ENCODE results near the gene CDC42EP3.

CDC42EP3 gene

GRCh38 chr2:37619230-37619958, 52.0 kb downstream of the CDC42EP3 start:
- TF ChIP-seq EZH2phosphoT487 (IDR thresholded peaks at IDR 0.05; ENCODE audit: low read length) (no peak), EZH2 (optimal IDR thresholded peaks at IDR 0.05; ENCODE audit: low read depth, low read length) (no peak), CTCF (IDR thresholded peaks at IDR 0.05; ENCODE audit: low read length) (no peak)
- H4K20me1 ChIP-seq (ENCODE audit: insufficient read depth, low read length), result no peaks in the 10 kb centered on the region
- no peaks in the 10 kb centered on the region for H3K9me2 ChIP-seq (replicated peaks; ENCODE audit: insufficient read depth, low read length)
- peaks cover 20% of the 10 kb centered on the region for H3F3A ChIP-seq (ENCODE audit: insufficient read depth, low read length)
- no peak overlapping the region for H3K4me3 ChIP-seq (ENCODE audit: low read length)
- H3K4me1 ChIP-seq (ENCODE audit: low read length), result peaks cover 37% of the 10 kb centered on the region
- H3K79me2 ChIP-seq (ENCODE audit: low read length), result no peaks in the 10 kb centered on the region
- H3K36me3 ChIP-seq (replicated peaks; ENCODE audit: insufficient read depth, low read length), result no peaks in the 10 kb centered on the region
- no peak overlapping the region for H3K27ac ChIP-seq (ENCODE audit: low read length)
- no peak overlapping the region for H3K4me2 ChIP-seq (ENCODE audit: low read depth, low read length)
- H3K9ac ChIP-seq (ENCODE audit: low read length), result no peak overlapping the region
- no peak for DNase-seq
- no peaks in the 10 kb centered on the region for H3K9me3 ChIP-seq (replicated peaks; ENCODE audit: insufficient read depth, low read length)
- H3K27me3 ChIP-seq (replicated peaks; ENCODE audit: insufficient read depth, low read length), result no peaks in the 10 kb centered on the region
- no peak overlapping the region for H2AFZ ChIP-seq (ENCODE audit: low read length)

- no peak overlapping the region for H3K4me2 ChIP-seq (ENCODE audit: low read depth, low read length)
- no peaks in the 10 kb centered on the region for H3K27me3 ChIP-seq (replicated peaks; ENCODE audit: insufficient read depth, low read length)
- no peaks in the 10 kb centered on the region for H3K9me3 ChIP-seq (replicated peaks; ENCODE audit: insufficient read depth, low read length)
- H3K4me3 ChIP-seq (ENCODE audit: low read length), result no peak overlapping the region
- TF ChIP-seq EZH2 (optimal IDR thresholded peaks at IDR 0.05; ENCODE audit: low read depth, low read length), result no peak
- TF ChIP-seq CTCF (IDR thresholded peaks at IDR 0.05; ENCODE audit: low read length), result no peak
- no peak for TF ChIP-seq EZH2phosphoT487 (IDR thresholded peaks at IDR 0.05; ENCODE audit: low read length)
- no peaks in the 10 kb centered on the region for H3K36me3 ChIP-seq (replicated peaks; ENCODE audit: insufficient read depth, low read length)
- peaks cover 30% of the 10 kb centered on the region for H3K4me1 ChIP-seq (ENCODE audit: low read length)
- H3K79me2 ChIP-seq (ENCODE audit: low read length), result no peaks in the 10 kb centered on the region
- H3K9ac ChIP-seq (ENCODE audit: low read length), result no peak overlapping the region
- no peak overlapping the region for H2AFZ ChIP-seq (ENCODE audit: low read length)
- H3F3A ChIP-seq (ENCODE audit: insufficient read depth, low read length), result peaks cover 20% of the 10 kb centered on the region
- DNase-seq, result no peak
- no peaks in the 10 kb centered on the region for H4K20me1 ChIP-seq (ENCODE audit: insufficient read depth, low read length)
- no peaks in the 10 kb centered on the region for H3K9me2 ChIP-seq (replicated peaks; ENCODE audit: insufficient read depth, low read length)
- no peak overlapping the region for H3K27ac ChIP-seq (ENCODE audit: low read length)
These were observed 53.1 kb downstream of the CDC42EP3 start for GRCh38 chr2:37618326-37618725.

- Histone ChIP-seq H3K36me3 (replicated peaks; ENCODE audit: insufficient read depth, low read length) (no peaks in the 10 kb centered on the region), H3K9ac (ENCODE audit: low read length) (peak overlapping the region; percentile 2; the same call in 1 of the 2 replicates), H4K20me1 (ENCODE audit: insufficient read depth, low read length) (no peaks in the 10 kb centered on the region), H3K27ac (ENCODE audit: low read length) (peak overlapping the region; percentile 68; the same call in 1 of the 2 replicates), H3K4me3 (ENCODE audit: low read length) (peak overlapping the region; percentile 19; the same call in 1 of the 2 replicates), H2AFZ (ENCODE audit: low read length) (peak overlapping the region; percentile 25; the same call in 1 of the 2 replicates), H3K9me3 (replicated peaks; ENCODE audit: insufficient read depth, low read length) (no peaks in the 10 kb centered on the region), H3K4me1 (ENCODE audit: low read length) (peaks cover 30% of the 10 kb centered on the region), H3F3A (ENCODE audit: insufficient read depth, low read length) (peaks cover 20% of the 10 kb centered on the region), H3K9me2 (replicated peaks; ENCODE audit: insufficient read depth, low read length) (no peaks in the 10 kb centered on the region), H3K4me2 (ENCODE audit: low read depth, low read length) (peak overlapping the region; percentile 44; the same call in 1 of the 2 replicates), H3K79me2 (ENCODE audit: low read length) (no peaks in the 10 kb centered on the region), H3K27me3 (replicated peaks; ENCODE audit: insufficient read depth, low read length) (no peaks in the 10 kb centered on the region)
- peak; percentile 35 for DNase-seq
- TF ChIP-seq CTCF (IDR thresholded peaks at IDR 0.05; ENCODE audit: low read length), result no peak
- no peak for TF ChIP-seq EZH2 (optimal IDR thresholded peaks at IDR 0.05; ENCODE audit: low read depth, low read length)
- TF ChIP-seq EZH2phosphoT487 (IDR thresholded peaks at IDR 0.05; ENCODE audit: low read length), result no peak
These were observed 54.1 kb downstream of the CDC42EP3 start for GRCh38 chr2:37617119-37617892.

Measured in MM.1S (cell line).